ENCODE results near the gene GLI3. TPM values are rescaled to one million over a fixed set of nuclear protein-coding genes. Genes with fewer than 3 reads are reported as not detected.

The GLI3 gene
- total RNA-seq, 1 donor from 2014 or later, result 27.7 TPM

DNA sequence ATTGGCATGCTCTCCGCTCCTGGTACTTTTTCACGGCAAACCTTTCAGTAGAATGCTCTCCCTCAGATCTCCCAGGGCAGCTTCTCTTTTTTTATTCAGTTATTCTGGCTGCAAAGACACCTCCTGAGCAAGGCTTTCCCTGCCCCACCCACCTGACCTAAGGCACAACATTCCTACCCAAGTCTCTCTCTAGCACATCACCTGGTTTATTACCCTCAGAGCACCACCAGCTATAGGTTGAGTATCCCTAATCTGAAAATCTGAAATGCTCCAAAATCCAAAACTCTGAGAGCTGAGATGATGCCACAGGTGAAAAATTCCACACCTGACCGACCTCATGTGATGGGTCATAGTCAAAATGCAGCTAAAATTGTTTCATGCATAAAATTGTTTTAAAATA lies 99.6 kb downstream of the GLI3 start:
- no peaks in the 10 kb centered on the region for H3K9me3 ChIP-seq (ENCODE audit: insufficient read depth, low read depth, low read length)
- Mint-ChIP-seq H3K27ac (ENCODE audit: unreplicated experiment) (no peak overlapping the region), H3K9me3 (ENCODE audit: unreplicated experiment) (peaks cover 2% of the 10 kb centered on the region), H3K36me3 (ENCODE audit: low read depth, unreplicated experiment) (peaks cover 11% of the 10 kb centered on the region), H3K4me1 (ENCODE audit: low read depth, unreplicated experiment) (peaks cover 9% of the 10 kb centered on the region), H3K4me3 (ENCODE audit: unreplicated experiment) (no peak overlapping the region), H3K27me3 (ENCODE audit: low read depth, unreplicated experiment) (no peaks in the 10 kb centered on the region)
- H2AFZ ChIP-seq (ENCODE audit: low read depth, low read length), result no peak overlapping the region
- DNase-seq (ENCODE audit: low read depth) (no peak), FAIRE-seq (no peak)
- H3K9ac ChIP-seq (ENCODE audit: low read length), result no peak overlapping the region
- no peak overlapping the region for H3K4me3 ChIP-seq (ENCODE audit: insufficient read depth, low read depth, low read length)
- no peaks in the 10 kb centered on the region for H3K27me3 ChIP-seq (ENCODE audit: insufficient read depth, low read length)
- no peaks in the 10 kb centered on the region for H3K36me3 ChIP-seq (ENCODE audit: insufficient read depth, low read length)
- TF ChIP-seq, protein P1, sequence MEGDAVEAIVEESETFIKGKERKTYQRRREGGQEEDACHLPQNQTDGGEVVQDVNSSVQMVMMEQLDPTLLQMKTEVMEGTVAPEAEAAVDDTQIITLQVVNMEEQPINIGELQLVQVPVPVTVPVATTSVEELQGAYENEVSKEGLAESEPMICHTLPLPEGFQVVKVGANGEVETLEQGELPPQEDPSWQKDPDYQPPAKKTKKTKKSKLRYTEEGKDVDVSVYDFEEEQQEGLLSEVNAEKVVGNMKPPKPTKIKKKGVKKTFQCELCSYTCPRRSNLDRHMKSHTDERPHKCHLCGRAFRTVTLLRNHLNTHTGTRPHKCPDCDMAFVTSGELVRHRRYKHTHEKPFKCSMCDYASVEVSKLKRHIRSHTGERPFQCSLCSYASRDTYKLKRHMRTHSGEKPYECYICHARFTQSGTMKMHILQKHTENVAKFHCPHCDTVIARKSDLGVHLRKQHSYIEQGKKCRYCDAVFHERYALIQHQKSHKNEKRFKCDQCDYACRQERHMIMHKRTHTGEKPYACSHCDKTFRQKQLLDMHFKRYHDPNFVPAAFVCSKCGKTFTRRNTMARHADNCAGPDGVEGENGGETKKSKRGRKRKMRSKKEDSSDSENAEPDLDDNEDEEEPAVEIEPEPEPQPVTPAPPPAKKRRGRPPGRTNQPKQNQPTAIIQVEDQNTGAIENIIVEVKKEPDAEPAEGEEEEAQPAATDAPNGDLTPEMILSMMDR (IDR thresholded peaks at IDR 0.05; ENCODE audit: insufficient read depth, low read depth, low read length), result no peak
- no peak for TF ChIP-seq EZH2 (IDR thresholded peaks at IDR 0.05; ENCODE audit: insufficient read depth, low read length)
- no peak overlapping the region for H3K4me2 ChIP-seq (ENCODE audit: low read length)
- no peak overlapping the region for H3K27ac ChIP-seq (ENCODE audit: low read depth, low read length)
- H3K79me2 ChIP-seq (ENCODE audit: insufficient read depth, low read length), result peaks cover 23% of the 10 kb centered on the region
- H3K4me1 ChIP-seq (ENCODE audit: insufficient read depth, low read length), result no peaks in the 10 kb centered on the region
- H4K20me1 ChIP-seq (ENCODE audit: insufficient read depth, low read length), result peaks cover 32% of the 10 kb centered on the region

DNA sequence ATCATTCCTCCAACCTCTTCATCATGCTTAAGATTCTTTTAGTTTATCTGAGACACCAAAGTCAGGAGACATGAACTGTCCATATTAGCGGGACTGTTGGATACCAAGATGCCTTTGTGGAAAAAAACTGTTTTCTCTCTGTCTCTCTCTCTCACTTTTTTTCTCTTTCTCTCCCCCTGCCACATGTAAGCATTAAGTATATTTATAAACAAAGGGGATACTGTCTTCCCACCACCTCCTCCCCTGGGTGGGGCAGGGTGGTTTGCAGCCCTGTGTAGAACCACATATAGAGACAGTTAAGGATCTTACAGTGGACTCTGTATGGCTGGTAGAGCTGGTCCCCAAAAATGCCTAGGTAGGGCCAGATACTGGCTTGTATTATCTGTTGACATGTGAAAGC lies 101.3 kb downstream of the GLI3 start:
- TF ChIP-seq EZH2 (IDR thresholded peaks at IDR 0.05; ENCODE audit: insufficient read depth, low read length), result no peak
- TF ChIP-seq, protein P1 (IDR thresholded peaks at IDR 0.05; ENCODE audit: insufficient read depth, low read depth, low read length), result no peak
- Histone ChIP-seq H4K20me1 (ENCODE audit: insufficient read depth, low read length) (peaks cover 32% of the 10 kb centered on the region), H3K4me1 (ENCODE audit: insufficient read depth, low read length) (no peaks in the 10 kb centered on the region), H3K4me2 (ENCODE audit: low read length) (no peak overlapping the region), H3K36me3 (ENCODE audit: insufficient read depth, low read length) (no peaks in the 10 kb centered on the region), H3K9ac (ENCODE audit: low read length) (no peak overlapping the region), H3K79me2 (ENCODE audit: insufficient read depth, low read length) (peaks cover 19% of the 10 kb centered on the region), H3K27ac (ENCODE audit: low read depth, low read length) (no peak overlapping the region), H2AFZ (ENCODE audit: low read depth, low read length) (no peak overlapping the region), H3K4me3 (ENCODE audit: insufficient read depth, low read depth, low read length) (no peak overlapping the region), H3K9me3 (ENCODE audit: insufficient read depth, low read depth, low read length) (no peaks in the 10 kb centered on the region), H3K27me3 (ENCODE audit: insufficient read depth, low read length) (no peaks in the 10 kb centered on the region)
- Mint-ChIP-seq H3K4me1 (ENCODE audit: low read depth, unreplicated experiment) (peaks cover 9% of the 10 kb centered on the region), H3K27ac (ENCODE audit: unreplicated experiment) (no peak overlapping the region), H3K9me3 (ENCODE audit: unreplicated experiment) (peaks cover 2% of the 10 kb centered on the region), H3K4me3 (ENCODE audit: unreplicated experiment) (no peak overlapping the region), H3K36me3 (ENCODE audit: low read depth, unreplicated experiment) (peaks cover 8% of the 10 kb centered on the region), H3K27me3 (ENCODE audit: low read depth, unreplicated experiment) (no peaks in the 10 kb centered on the region)
- no peak for DNase-seq (ENCODE audit: low read depth)
- no peak for FAIRE-seq

DNA sequence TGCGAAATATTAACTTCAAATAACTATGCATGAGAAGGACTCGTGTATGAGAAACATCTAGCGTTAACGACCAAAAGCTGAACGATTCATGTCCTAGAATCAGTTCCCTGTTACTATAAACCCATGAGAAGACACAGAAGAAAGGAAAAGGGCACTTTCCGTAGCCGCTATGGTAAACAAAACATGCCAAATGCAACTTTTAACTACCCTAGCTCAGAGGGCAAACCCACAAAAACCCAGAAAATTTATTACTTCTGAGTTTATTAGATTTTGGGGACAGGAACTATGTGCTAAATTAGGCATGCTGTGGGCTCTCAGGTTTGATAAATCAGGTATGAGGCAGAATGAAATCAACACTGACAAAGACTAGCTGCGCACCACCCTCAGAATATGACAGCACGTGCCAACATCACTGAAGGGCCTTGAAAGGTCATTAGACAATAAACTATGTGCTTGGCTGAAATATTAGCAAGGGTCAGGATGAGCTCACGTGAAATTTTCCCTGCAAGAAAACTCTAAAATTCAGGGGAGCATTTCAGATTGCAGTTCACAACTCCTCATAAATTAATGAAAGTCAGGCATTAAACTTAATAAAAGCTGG lies 102.6 kb downstream of the GLI3 start:
- H3K27ac Mint-ChIP-seq (ENCODE audit: unreplicated experiment), result no peak overlapping the region
- no peaks in the 10 kb centered on the region for H3K9me3 Mint-ChIP-seq (ENCODE audit: unreplicated experiment)
- H3K4me1 Mint-ChIP-seq (ENCODE audit: low read depth, unreplicated experiment), result peaks cover 4% of the 10 kb centered on the region
- Histone ChIP-seq H3K36me3 (ENCODE audit: insufficient read depth, low read length) (no peaks in the 10 kb centered on the region), H3K27ac (ENCODE audit: low read depth, low read length) (no peak overlapping the region), H3K4me3 (ENCODE audit: insufficient read depth, low read depth, low read length) (no peak overlapping the region), H3K9ac (ENCODE audit: low read length) (no peak overlapping the region), H2AFZ (ENCODE audit: low read depth, low read length) (no peak overlapping the region), H3K4me1 (ENCODE audit: insufficient read depth, low read length) (no peaks in the 10 kb centered on the region), H3K79me2 (ENCODE audit: insufficient read depth, low read length) (peaks cover 24% of the 10 kb centered on the region), H3K4me2 (ENCODE audit: low read length) (no peak overlapping the region), H4K20me1 (ENCODE audit: insufficient read depth, low read length) (peaks cover 35% of the 10 kb centered on the region), H3K9me3 (ENCODE audit: insufficient read depth, low read depth, low read length) (no peaks in the 10 kb centered on the region), H3K27me3 (ENCODE audit: insufficient read depth, low read length) (no peaks in the 10 kb centered on the region)
- FAIRE-seq, result no peak
- no peak overlapping the region for H3K4me3 Mint-ChIP-seq (ENCODE audit: unreplicated experiment)
- H3K27me3 Mint-ChIP-seq (ENCODE audit: low read depth, unreplicated experiment), result no peaks in the 10 kb centered on the region
- TF ChIP-seq, protein P1 (IDR thresholded peaks at IDR 0.05; ENCODE audit: insufficient read depth, low read depth, low read length), result no peak
- TF ChIP-seq EZH2 (IDR thresholded peaks at IDR 0.05; ENCODE audit: insufficient read depth, low read length), result no peak
- peaks cover 8% of the 10 kb centered on the region for H3K36me3 Mint-ChIP-seq (ENCODE audit: low read depth, unreplicated experiment)
- no peak for DNase-seq (ENCODE audit: low read depth)
